HS-27A (cell line): ENCODE results near the gene MUC15.
A peak's percentile ranks its signal among the peaks of the same experiment; 100 is the strongest.
"Not testable (repeated sequence)": the region's sequence is repeated elsewhere in the genome, so short reads cannot be mapped to it uniquely, and the experiment has no call there.

Source experiments
- DNase-seq: peaks from one replicate; pipeline ENCODE4 v3.0.0-alpha.2; 2012; ENCODE audit warnings: low read depth, missing footprints

The MUC15 gene, protein sequence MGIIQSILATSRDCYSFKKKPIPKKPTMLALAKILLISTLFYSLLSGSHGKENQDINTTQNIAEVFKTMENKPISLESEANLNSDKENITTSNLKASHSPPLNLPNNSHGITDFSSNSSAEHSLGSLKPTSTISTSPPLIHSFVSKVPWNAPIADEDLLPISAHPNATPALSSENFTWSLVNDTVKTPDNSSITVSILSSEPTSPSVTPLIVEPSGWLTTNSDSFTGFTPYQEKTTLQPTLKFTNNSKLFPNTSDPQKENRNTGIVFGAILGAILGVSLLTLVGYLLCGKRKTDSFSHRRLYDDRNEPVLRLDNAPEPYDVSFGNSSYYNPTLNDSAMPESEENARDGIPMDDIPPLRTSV

GRCh38 chr11:26571861-26572654 lies at the start of gene MUC15:
Gene MUC15 (minus strand): TSS chr11:26572263. CDS start chr11:26567094, 5,169 bp downstream.
- DNase-seq = no peak

- DNase-seq = peak; percentile 59
Measured at GRCh38 chr11:26621132-26621531, 49.1 kb upstream of the MUC15 start.

DNA sequence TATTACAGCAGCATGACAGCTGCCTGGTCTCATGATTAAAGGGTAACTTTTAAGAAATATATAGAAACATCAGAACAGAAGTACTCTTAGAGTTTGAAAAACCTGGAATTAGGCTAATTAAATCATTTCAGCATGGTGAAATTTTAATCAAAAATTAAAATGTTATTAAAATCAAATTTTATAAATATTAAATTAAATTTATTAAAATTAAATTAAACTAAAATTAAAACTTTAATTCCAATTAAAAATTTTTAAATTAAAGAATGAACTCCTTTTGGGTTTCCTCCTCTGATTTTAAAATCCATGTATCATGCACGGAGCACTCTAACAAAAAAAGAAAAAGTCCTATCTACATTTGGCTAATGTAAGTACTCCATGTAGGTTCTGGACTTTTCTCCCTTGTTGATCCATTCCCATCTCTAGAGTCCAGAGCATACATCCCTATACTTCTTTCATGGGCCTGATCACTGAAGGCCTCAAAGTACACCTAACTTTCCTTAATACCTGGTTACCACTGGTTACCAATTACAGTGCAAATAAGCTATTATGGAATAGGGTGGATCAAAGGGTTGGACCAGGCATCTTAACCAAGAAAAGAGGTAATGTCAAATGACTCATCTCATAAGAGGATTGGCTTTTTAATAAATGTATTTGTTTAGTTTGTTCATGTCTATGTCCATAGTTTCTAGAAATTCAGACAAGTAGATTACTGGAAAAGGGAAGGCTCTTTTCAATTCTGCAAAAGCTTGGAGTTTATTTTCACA lies 48.4 kb upstream of the MUC15 start:
- DNase-seq = no peak

DNA sequence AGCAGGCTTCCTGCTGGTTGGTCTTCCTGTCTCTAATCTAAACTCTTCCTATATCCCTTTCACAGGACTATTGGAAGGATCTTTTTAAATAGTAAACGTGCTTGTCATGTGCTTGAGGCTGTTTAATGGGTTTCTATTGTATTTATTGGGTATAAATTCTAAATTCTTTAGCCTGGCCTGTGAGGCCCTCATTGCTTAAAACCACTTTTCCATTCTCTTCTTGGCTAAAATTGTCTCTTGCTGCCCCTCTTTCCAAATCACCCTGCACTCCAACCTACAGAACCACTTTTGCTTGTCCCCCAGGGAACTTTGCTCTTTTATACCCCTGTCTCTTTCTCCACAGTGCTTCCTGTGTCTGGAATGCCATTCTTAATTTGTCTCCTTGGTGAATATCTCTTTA lies 46.4 kb upstream of the MUC15 start:
- DNase-seq = no peak

GRCh38 chr11:26613759-26614158 lies 41.7 kb upstream of the MUC15 start:
- DNase-seq = no peak

GRCh38 chr11:26608507-26609146 lies 36.6 kb upstream of the MUC15 start:
- DNase-seq = no peak

GRCh38 chr11:26607725-26608506 lies 35.9 kb upstream of the MUC15 start:
- no peak for DNase-seq

GRCh38 chr11:26599876-26600434 lies 27.9 kb upstream of the MUC15 start:
- DNase-seq = no peak

DNA sequence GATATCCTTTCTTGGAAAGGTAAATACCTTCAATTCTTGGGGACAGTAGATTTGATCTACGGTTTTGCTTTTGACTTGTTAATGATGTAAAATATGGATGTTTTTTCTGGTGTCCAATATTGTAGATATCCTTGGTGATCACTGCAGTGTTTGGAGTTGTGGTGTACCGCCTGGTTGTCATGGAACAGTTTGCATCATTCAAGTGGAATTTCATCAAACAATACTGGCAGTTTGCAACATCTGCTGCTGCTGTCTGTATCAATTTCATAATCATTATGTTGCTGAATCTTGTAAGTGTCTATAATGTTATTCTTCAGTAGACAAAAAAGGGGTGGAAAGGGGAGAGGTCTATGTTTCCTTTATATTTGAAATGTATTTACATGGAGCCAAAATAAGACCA lies 27.4 kb upstream of the MUC15 start:
- no peak for DNase-seq

GRCh38 chr11:26597899-26598298 lies 25.8 kb upstream of the MUC15 start:
- no peak for DNase-seq

GRCh38 chr11:26597049-26597689 lies 25.1 kb upstream of the MUC15 start:
- DNase-seq = not testable (repeated sequence)

DNA sequence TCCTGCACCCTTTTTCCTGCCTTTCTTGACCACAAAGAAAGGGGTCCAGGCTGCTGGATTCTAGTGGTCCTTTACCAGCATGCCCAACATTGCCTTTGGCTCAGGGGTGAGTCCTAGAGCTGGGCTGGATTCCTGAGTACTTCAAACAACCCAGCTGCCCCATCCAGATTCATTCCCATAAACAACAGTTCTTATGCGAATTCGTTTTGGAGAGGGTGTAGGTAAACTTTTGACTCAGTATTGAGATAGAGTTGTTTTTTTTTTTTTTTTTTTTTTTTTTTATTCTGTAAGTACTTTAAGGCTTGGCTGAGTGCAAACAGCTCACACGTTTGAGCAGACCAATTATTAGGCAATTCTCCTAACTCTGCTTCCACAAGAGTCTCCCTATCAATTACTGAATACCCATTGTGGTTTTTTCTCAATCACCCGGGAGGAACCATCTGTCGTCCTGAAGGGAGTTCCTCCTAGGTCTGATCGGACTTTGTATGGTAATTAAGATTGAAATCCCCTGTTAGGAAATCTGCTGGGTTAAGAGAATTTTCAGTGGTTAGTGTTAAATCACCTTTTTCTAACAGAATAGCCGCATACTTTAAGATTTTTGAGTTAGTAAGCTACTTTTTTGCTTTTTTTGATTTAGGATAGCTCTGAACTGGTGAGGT lies 23.3 kb upstream of the MUC15 start:
- DNase-seq = not testable (repeated sequence)

DNA sequence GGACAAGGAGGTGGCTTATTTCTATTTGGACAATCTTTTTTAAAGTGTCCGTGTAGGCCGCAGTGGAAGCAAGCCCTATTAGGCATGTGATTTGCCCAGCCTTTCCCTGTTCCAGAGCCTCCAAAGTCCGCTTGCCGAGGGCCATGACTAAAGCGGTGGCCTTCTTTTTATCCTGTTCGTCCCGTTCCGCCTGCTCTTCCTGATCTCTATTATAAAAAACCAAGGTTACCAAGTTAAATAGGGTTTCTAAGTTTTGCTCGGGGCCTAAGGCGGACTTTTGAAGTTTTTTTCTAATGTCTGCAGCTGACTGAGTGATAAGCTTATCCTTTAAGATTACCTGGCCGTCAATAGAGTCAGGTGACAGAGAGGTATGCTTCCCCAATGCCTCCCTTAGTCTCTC lies 21.6 kb upstream of the MUC15 start:
- DNase-seq = no peak

GRCh38 chr11:26587073-26587472 lies 15.0 kb upstream of the MUC15 start:
- no peak for DNase-seq

GRCh38 chr11:26584818-26585217 lies 12.8 kb upstream of the MUC15 start:
- no peak for DNase-seq

DNA sequence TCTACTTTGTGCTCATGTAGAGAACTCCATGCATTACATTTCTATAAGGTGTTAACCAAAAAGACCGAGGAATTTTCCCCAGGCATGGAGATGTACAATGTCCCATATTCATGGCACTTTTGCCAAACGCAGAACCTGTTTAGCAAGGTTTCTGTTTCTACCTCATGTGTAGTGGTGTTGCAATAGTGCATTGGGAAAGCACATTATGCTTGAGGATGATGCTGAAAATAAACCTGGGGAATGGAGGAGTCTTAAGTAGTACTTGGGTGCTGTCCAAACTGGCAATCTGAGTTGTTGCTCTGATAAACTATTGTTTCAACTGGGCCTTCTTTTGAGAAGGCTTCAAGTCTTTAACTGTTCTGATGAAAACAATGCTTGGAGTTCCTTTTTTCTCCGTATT lies 11.5 kb upstream of the MUC15 start:
- DNase-seq = no peak

GRCh38 chr11:26580929-26581328 lies 8.9 kb upstream of the MUC15 start:
- no peak for DNase-seq

DNA sequence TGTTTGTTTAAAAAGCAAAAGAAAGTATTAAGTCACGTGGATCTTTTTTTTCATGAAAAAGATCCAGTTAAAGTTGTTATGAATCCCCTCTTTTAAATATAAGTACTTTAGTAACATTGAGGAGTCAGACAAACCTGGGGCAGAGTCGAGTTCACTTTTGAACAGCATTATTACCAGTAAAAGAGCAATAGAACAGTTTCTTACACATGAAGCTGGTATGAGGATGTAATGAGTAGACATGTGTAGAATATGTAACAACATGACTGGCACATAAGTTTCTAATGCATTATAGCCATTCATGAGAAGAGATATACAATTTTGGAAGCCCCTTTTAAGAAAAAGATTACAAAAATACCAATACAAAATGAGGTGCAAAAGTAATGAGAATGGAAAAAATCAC lies 7.6 kb upstream of the MUC15 start:
- DNase-seq = no peak

- no peak for DNase-seq
Measured at GRCh38 chr11:26578998-26579661, 7.1 kb upstream of the MUC15 start.
